K562 (cell line): ENCODE data around the gene GBA2. TPM values are rescaled to one million over a fixed set of nuclear protein-coding genes. Genes with fewer than 3 reads are reported as not detected.

Source experiments
- ATAC-seq: fragments of 200-7000 bp; cut with Tn5 transposase; 3 replicates; pipeline ENCODE4 v1.9.1; 2020; ENCODE audit warnings: moderate library complexity
- BruUV-seq: library from RNA; stranded (reverse); fragments of 400-500 nt; replicated peaks from 2 replicates; lab custom pipeline; 2021; lab: Mats Ljungman, UMichigan
- CTCF ChIA-PET: fragments of 300-600 bp; formaldehyde crosslinking; extraction: SDS; loops from one replicate; lab custom pipeline; 2021; ENCODE audit warnings: low intra/inter-chr PET ratio; lab: Yijun Ruan, JAX
- POLR2A ChIA-PET: fragments of 300-600, 350-650 bp; sonication (Branson Sonifier 250); formaldehyde crosslinking; extraction: SDS; loops from one replicate; lab custom pipeline; 2021; ENCODE audit warnings: antibody characterized with exemption, inconsistent platforms; lab: Yijun Ruan, JAX
- DNase-seq, 4 experiments: peaks; one replicate each; pipeline versions ENCODE4 v3.0.0 to v3.0.0-alpha.2; 2011 to 2018; ENCODE audit warnings: low spot score in 3 of 4, mixed read lengths in 3 of 4; ENCODE audit errors: extremely low read depth in 1 of 4
- FAIRE-seq: peaks from 2 replicates; lab custom pipeline; 2011; peaks lifted over from hg19 to GRCh38; lab: Jason Lieb, UNC
- H2AFZ ChIP-seq: 2 replicates; pipeline ENCODE4 v1.6.0; 2011; ENCODE audit warnings: low read depth, low read length, control low read depth, inconsistent platforms
- H3K27ac ChIP-seq: fragments of 200-600 bp; 3 replicates; pipeline ENCODE4 v1.8.0; 2011; ENCODE audit warnings: low read depth, mild to moderate bottlenecking, control low read depth, inconsistent platforms, low read length, moderate library complexity, mixed read lengths; ENCODE audit errors: extremely low read depth
- H3K27me3 ChIP-seq, 2 experiments: fragments of 300-600 bp in 1 of 2; 2 replicates in 1 of 2; 3 replicates in 1 of 2; pipeline versions ENCODE4 v1.6.0 to v1.8.0; 2011; ENCODE audit warnings: inconsistent platforms in 2 of 2, low read length in 2 of 2, mild to moderate bottlenecking in 1 of 2, mixed read lengths in 1 of 2, moderate library complexity in 1 of 2; ENCODE audit not compliant: control insufficient read depth in 2 of 2, insufficient read depth in 2 of 2
- H3K36me3 ChIP-seq: fragments of 300-600 bp; 3 replicates; pipeline ENCODE4 v1.8.0; 2011; ENCODE audit warnings: mild to moderate bottlenecking, low read length, inconsistent platforms; ENCODE audit not compliant: control insufficient read depth, insufficient read depth
- H3K4me1 ChIP-seq, 2 experiments: fragments of 200-600 bp in 1 of 2; replicated peaks in 1 of 2; 2 replicates in 1 of 2; 3 replicates in 1 of 2; pipeline versions ENCODE4 v1.5.1 to v1.8.0; 2011; ENCODE audit warnings: inconsistent platforms in 2 of 2, low read length in 2 of 2, mild to moderate bottlenecking in 1 of 2, mixed read lengths in 1 of 2, moderate library complexity in 1 of 2; ENCODE audit not compliant: control insufficient read depth in 2 of 2, insufficient read depth in 2 of 2
- H3K4me2 ChIP-seq: 2 replicates; pipeline ENCODE4 v1.6.1; 2011; ENCODE audit warnings: low read length, control low read depth, inconsistent platforms, mixed read lengths; ENCODE audit not compliant: insufficient read depth
- H3K4me3 ChIP-seq: fragments of 200-600 bp; sonication (generic), shearing (Covaris generic); 2 replicates; pipeline ENCODE4 v1.5.1; 2016; ENCODE audit warnings: control low read depth, inconsistent platforms
- H3K79me2 ChIP-seq: fragments of 200-600 bp; 3 replicates; pipeline ENCODE4 v1.8.0; 2011; ENCODE audit warnings: low read length, inconsistent platforms; ENCODE audit not compliant: control insufficient read depth, insufficient read depth
- H3K9ac ChIP-seq, 2 experiments: 2 replicates each; pipeline versions ENCODE4 v1.6.0 to v1.6.1; 2011; ENCODE audit warnings: low read depth in 2 of 2, low read length in 2 of 2, control low read depth in 1 of 2, inconsistent platforms in 1 of 2, mild to moderate bottlenecking in 1 of 2, mixed read lengths in 1 of 2; ENCODE audit not compliant: insufficient read depth in 1 of 2
- H3K9me1 ChIP-seq: one replicate; pipeline ENCODE4 v1.6.0; 2011; ENCODE audit warnings: inconsistent platforms, mild to moderate bottlenecking, low read length, moderate library complexity; ENCODE audit not compliant: control insufficient read depth, insufficient read depth
- H3K9me3 ChIP-seq: replicated peaks from 2 replicates; pipeline ENCODE4 v1.5.1; 2011; ENCODE audit warnings: low read depth, low read length, inconsistent platforms; ENCODE audit not compliant: control insufficient read depth, insufficient read depth
- H4K20me1 ChIP-seq: replicated peaks from 2 replicates; pipeline ENCODE4 v1.6.1; 2011; ENCODE audit warnings: low read length, inconsistent platforms, mixed read lengths; ENCODE audit not compliant: control insufficient read depth, insufficient read depth
- ARID3A ChIP-seq: IDR thresholded peaks from 2 replicates; pipeline ENCODE4 v1.6.1; 2012; ENCODE audit warnings: low read depth, low read length, improper control_type of control experiment, borderline replicate concordance
- CEBPB ChIP-seq: fragments of 450-650 bp; IDR thresholded peaks from 2 replicates; pipeline ENCODE4 v1.6.1; 2016; ENCODE audit warnings: missing genetic modification characterization, missing compliant biosample characterization
- CEBPG ChIP-seq, 3 experiments: fragments of 200-800 bp in 1 of 3; sonication (Bioruptor generic) in 1 of 3; sonication (generic) in 1 of 3; formaldehyde crosslinking in 1 of 3; IDR thresholded peaks in 2 of 3; conservative IDR thresholded peaks in 1 of 3; 2 replicates each; pipeline versions ENCODE4 v1.6.1 to v1.8.0; 2016 to 2022; ENCODE audit warnings: missing compliant biosample characterization in 2 of 3, missing genetic modification characterization in 2 of 3, mild to moderate bottlenecking in 1 of 3, missing genetic modification reagents in 1 of 3
- HNRNPH1 ChIP-seq: fragments of 200-400 bp; formaldehyde crosslinking; optimal IDR thresholded peaks from 2 replicates; pipeline ENCODE3; 2017; ENCODE audit warnings: low read depth, mild to moderate bottlenecking, low read length, moderate library complexity
- SNRNP70 ChIP-seq: fragments of 200-400 bp; formaldehyde crosslinking; optimal IDR thresholded peaks from 2 replicates; pipeline ENCODE3; 2017; ENCODE audit warnings: low read depth, low read length
- SRSF9 ChIP-seq: fragments of 200-400 bp; formaldehyde crosslinking; IDR thresholded peaks from 2 replicates; pipeline ENCODE4 v1.6.1; 2017; ENCODE audit warnings: low read depth, low read length, borderline replicate concordance
- WGBS: fragments of 100-300 bp; shearing (Covaris generic); methylation state at CpG from one replicate; pipeline ENCODE4 v1.1.6; 2016; ENCODE audit warnings: low coverage, mixed read lengths; ENCODE audit not compliant: insufficient coverage; ENCODE audit errors: missing lambda C conversion rate; 5-methylcytosine and 5-hydroxymethylcytosine counted together
- in situ Hi-C: fragments of 300-500 bp; cut with MboI; formaldehyde crosslinking; loops from 4 replicates; pipeline ENCODE4 v1.15.0; 2018; ENCODE audit warnings: inconsistent platforms, mixed read lengths
- intact Hi-C: fragments of 100-400 bp; cut with micrococcal nuclease; formaldehyde crosslinking; loops from 2 replicates; pipeline ENCODE4 v1.14.2; 2022
- polyA plus RNA-seq, 8 experiments: library from polyadenylated mRNA; depleted of rRNA in 4 of 8; stranded (reverse) in 5 of 8; unstranded in 3 of 8; fragments of >200 nt; fragmentation: Nextera tagmentation in 2 of 8; fragmentation: Illumina TruSeq in 1 of 8; extraction: Ambion mirVana in 2 of 8; extraction: Trizol in 1 of 8; gene quantifications; 2 replicates each; pipeline versions ENCODE4 v1.2.1 to v1.2.3, GENCODE V29; 2011 to 2014; ENCODE audit warnings: inconsistent platforms in 1 of 8, missing spikeins in 1 of 8
- total RNA-seq, 7 experiments: library from RNA; depleted of rRNA in 6 of 7; stranded (reverse); fragments of >200 nt in 6 of 7; fragmentation: Illumina TruSeq in 2 of 7; extraction: Trizol in 2 of 7; gene quantifications; 2 replicates each; pipeline versions ENCODE4 v1.2.1 to v1.2.3, GENCODE V29; 2011 to 2021; ENCODE audit warnings: low replicate concordance in 1 of 7
- TF ChIP-seq, protein P1 (sequence below): fragments of 250-450 bp; sonication (Bioruptor Pico); IDR thresholded peaks from 2 replicates; pipeline ENCODE4 v1.6.1; 2021; ENCODE audit warnings: mild to moderate bottlenecking

Gene GBA2
- total and polyA plus RNA-seq, 9 of the 15 experiments (the other 6 are each of a cell fraction or from before 2014, with no cell fraction given), result 14.1 to 60.4 (median 32.1) TPM

DNA sequence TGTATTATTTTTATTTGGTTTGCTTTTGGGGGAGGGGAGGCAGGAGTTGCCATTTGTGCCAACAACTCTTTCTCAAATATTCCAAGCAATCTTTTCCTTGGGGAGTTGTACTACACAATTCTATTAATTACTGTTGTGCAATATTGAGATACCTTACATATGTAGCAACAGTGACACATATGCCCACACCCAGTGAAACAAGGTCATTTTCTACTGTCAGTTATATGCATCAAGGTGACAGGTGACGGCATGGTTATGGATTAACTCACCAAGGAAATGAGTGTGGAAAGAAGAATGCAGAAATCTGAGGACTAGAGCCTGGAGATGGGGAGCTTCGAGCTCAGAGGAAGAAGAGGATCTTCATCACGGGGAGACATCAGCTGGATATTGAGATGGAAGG, 22.9 kb upstream of the GBA2 start:
- intact Hi-C loops, result no loop called here
- 83% methylated on average over 3 of the region's 3 CpGs for WGBS
- H3K27ac ChIP-seq, result no peak overlapping the region
- no peaks in the 10 kb centered on the region for H3K9me3 ChIP-seq
- H3K27me3 ChIP-seq, result no peaks in the 10 kb centered on the region
- no peak overlapping the region for H2AFZ ChIP-seq
- H3K4me1 ChIP-seq, result peaks cover 6 to 23% of the 10 kb centered on the region in 2 experiments; a peak in 4 of 5 replicates
- ChIA-PET CTCF (no interaction called here), POLR2A (interaction anchor here (0.5 to 1.8 kb wide), 5 partner anchors 10 to 44 kb away, joined by 3 to 5 read pairs (median 3); partner anchors contain the start of genes GBA2 and RGP1)
- no peak overlapping the region for H3K4me2 ChIP-seq
- no peaks in the 10 kb centered on the region for H4K20me1 ChIP-seq
- no peaks in the 10 kb centered on the region for H3K9me1 ChIP-seq
- no peak overlapping the region for H3K4me3 ChIP-seq
- no peak for TF ChIP-seq HNRNPH1
- TF ChIP-seq CEBPG (CRISPR knock-in tag; IDR thresholded peaks at IDR 0.05), result no peak
- peak; percentile 50 to 80; a peak in 3 of 4 replicates for TF ChIP-seq CEBPG (tag; conservative IDR thresholded peaks at IDR 0.05 in 1 of 2, IDR thresholded peaks at IDR 0.05 in 1 of 2)
- TF ChIP-seq SRSF9, result no peak
- TF ChIP-seq, protein P1, sequence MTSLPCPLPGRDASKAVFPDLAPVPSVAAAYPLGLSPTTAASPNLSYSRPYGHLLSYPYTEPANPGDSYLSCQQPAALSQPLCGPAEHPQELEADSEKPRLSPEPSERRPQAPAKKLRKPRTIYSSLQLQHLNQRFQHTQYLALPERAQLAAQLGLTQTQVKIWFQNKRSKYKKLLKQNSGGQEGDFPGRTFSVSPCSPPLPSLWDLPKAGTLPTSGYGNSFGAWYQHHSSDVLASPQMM, result no peak
- TF ChIP-seq ARID3A, result no peak
- no peak for TF ChIP-seq SNRNP70
- peak; percentile 84 for TF ChIP-seq CEBPB (tag)
- TF ChIP-seq, all 486 proteins: peak for 2
- Histone ChIP-seq H3K9ac (no peak overlapping the region), H3K36me3 (0 out of 3 replicates have a peak, but pooled peaks cover 4% of the 10 kb centered on the region), H3K79me2 (peaks cover 10% of the 10 kb centered on the region)
- FAIRE-seq (no peak), ATAC-seq (no peak), DNase-seq (no peak)
- in situ Hi-C loops, result no loop called here
- no TSS peak for BruUV-seq
